ENCODE measurements around the gene NCS1. TPM values are rescaled to one million over a fixed set of nuclear protein-coding genes. Genes with fewer than 3 reads are reported as not detected.

Gene NCS1
- total RNA-seq, 1 donor from 2014 or later, result 32.8 TPM

DNA sequence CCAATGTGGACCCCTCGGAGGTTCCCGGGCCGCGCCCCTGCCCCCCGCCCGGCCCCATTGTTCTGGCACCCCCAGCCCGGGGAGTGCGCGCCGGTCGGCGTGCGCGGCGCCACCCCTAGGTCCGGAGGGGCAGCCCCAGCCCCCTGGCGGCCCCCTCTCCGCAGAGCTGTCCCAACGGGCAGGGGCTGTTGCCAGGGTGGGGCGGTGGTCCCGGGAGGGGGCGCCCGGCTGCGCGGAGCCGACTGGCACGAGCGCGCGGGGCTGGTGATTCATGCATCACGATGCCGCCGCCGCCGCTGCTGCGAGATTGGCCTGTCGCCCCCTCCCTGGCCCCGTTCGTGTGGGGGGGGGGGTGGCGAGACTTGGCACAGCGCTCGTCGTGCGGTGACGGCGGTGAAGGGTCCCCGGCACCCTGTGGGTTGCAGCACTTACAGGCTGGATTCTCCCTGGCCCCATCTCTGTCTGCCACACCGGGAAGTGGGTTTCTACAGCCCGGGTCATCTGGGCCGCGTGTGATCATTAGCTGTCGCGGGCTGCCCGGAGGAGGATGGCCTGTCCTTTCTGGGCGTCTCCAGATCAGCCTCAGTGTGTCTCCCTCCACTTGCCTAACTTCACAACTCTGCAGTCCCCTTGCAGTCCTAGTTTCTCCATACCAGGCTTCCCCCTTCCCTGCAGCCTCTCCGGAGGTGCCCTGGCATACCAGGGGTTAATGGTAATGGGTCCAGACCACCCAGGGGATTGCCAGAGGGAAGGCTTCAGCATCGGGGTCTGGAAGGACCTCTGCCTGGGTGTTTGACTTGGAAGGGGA lies 858 bp downstream of the NCS1 start:
- Mint-ChIP-seq H3K4me3 (peak overlapping the region; percentile 89), H3K4me1 (ENCODE audit: unreplicated experiment) (peaks cover 15% of the 10 kb centered on the region), H3K36me3 (no peaks in the 10 kb centered on the region), H3K27me3 (peaks cover 6% of the 10 kb centered on the region), H3K27ac (peak overlapping the region; percentile 50), H3K9me3 (no peaks in the 10 kb centered on the region)
- DNase-seq (ENCODE audit: extremely low spot score, unreplicated experiment), result no peak
- TF ChIP-seq CTCF (conservative IDR thresholded peaks at IDR 0.05), result no peak

- no peak overlapping the region for H3K27ac Mint-ChIP-seq
- H3K36me3 Mint-ChIP-seq, result no peaks in the 10 kb centered on the region
- no peak for DNase-seq (ENCODE audit: extremely low spot score, unreplicated experiment)
- peak overlapping the region; percentile 89 for H3K4me3 Mint-ChIP-seq
- no peak for TF ChIP-seq CTCF (conservative IDR thresholded peaks at IDR 0.05)
- no peaks in the 10 kb centered on the region for H3K9me3 Mint-ChIP-seq
- H3K4me1 Mint-ChIP-seq (ENCODE audit: unreplicated experiment), result peaks cover 15% of the 10 kb centered on the region
- H3K27me3 Mint-ChIP-seq, result peaks cover 6% of the 10 kb centered on the region
Measured at GRCh38 chr9:130173666-130173983, 1.4 kb downstream of the NCS1 start.

DNA sequence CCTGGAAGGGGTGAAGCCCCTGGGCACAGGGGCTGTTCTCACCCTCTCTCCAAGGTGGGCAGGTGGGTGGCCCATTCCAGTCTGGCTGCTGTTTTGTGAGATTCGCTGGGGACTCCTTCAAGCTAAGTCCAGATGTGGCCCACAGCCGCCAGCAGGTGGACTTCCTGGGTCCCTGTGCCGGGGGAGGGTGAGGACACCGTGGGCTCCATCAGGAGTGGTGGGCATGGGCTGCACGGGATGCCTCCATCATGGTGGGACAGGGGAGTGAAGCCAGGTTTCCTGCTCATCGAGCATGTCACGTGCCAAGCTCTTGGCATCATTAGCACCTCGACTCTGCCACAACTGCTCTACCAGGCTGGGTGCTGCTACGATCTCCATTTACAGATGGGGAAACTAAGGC lies 1.8 kb downstream of the NCS1 start:
- Mint-ChIP-seq H3K27me3 (peaks cover 3% of the 10 kb centered on the region), H3K4me3 (peak overlapping the region; percentile 89), H3K9me3 (no peaks in the 10 kb centered on the region), H3K36me3 (no peaks in the 10 kb centered on the region), H3K4me1 (ENCODE audit: unreplicated experiment) (peaks cover 15% of the 10 kb centered on the region), H3K27ac (no peak overlapping the region)
- no peak for DNase-seq (ENCODE audit: extremely low spot score, unreplicated experiment)
- TF ChIP-seq CTCF (conservative IDR thresholded peaks at IDR 0.05), result no peak

DNA sequence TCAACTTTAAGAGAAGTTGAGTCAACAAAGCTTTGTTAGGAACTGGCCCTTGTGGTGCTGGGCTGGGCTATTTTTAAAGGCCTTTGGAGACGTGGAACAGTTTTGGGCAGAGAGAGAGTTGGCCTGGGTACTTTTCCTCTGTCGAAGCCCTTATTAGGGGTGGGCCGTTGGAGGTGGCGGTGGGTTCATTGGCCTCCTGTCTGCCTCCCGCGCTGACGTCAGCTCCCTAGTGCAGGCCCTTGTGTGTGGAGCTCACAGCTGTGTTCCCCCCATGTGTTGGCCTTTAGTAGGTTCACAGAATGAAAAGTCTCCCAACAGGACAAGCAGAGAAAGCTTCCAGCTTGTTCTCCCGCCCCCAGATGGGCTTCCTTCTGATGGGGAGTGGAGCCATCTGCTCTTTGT lies 2.7 kb downstream of the NCS1 start:
- peaks cover 3% of the 10 kb centered on the region for H3K27me3 Mint-ChIP-seq
- DNase-seq (ENCODE audit: extremely low spot score, unreplicated experiment), result no peak
- peaks cover 15% of the 10 kb centered on the region for H3K4me1 Mint-ChIP-seq (ENCODE audit: unreplicated experiment)
- H3K4me3 Mint-ChIP-seq, result peak overlapping the region; percentile 80
- no peaks in the 10 kb centered on the region for H3K36me3 Mint-ChIP-seq
- peak overlapping the region; percentile 58 for H3K27ac Mint-ChIP-seq
- H3K9me3 Mint-ChIP-seq, result no peaks in the 10 kb centered on the region
- no peak for TF ChIP-seq CTCF (conservative IDR thresholded peaks at IDR 0.05)

GRCh38 chr9:130175355-130175754 lies 3.2 kb downstream of the NCS1 start:
- H3K4me1 Mint-ChIP-seq (ENCODE audit: unreplicated experiment), result peaks cover 15% of the 10 kb centered on the region
- H3K36me3 Mint-ChIP-seq, result no peaks in the 10 kb centered on the region
- no peak overlapping the region for H3K4me3 Mint-ChIP-seq
- H3K9me3 Mint-ChIP-seq, result no peaks in the 10 kb centered on the region
- H3K27ac Mint-ChIP-seq, result no peak overlapping the region
- H3K27me3 Mint-ChIP-seq, result peaks cover 3% of the 10 kb centered on the region
- DNase-seq (ENCODE audit: extremely low spot score, unreplicated experiment), result no peak
- no peak for TF ChIP-seq CTCF (conservative IDR thresholded peaks at IDR 0.05)
